Measurements from ENCODE around the gene GSK3A.

- TF ChIP-seq POLR2A (IDR thresholded peaks at IDR 0.05) (no peak), CTCF (IDR thresholded peaks at IDR 0.05) (no peak)
Measured at GRCh38 chr19:42207767-42208271, 34.6 kb downstream of the GSK3A start.
